Measurements from ENCODE around the gene OXLD1.
"Not testable (repeated sequence)": the region's sequence is repeated elsewhere in the genome, so short reads cannot be mapped to it uniquely, and the experiment has no call there.

Gene OXLD1

GRCh38 chr17:81635973-81636504 is 30.4 kb downstream of the OXLD1 start:
- Mint-ChIP-seq H3K27ac (peak overlapping the region; percentile 69 to 99), H3K9me3 (no peaks in the 10 kb centered on the region), H3K4me1 (peaks cover 11% of the 10 kb centered on the region), H3K27me3 (no peaks in the 10 kb centered on the region), H3K4me3 (peak overlapping the region; percentile 87 to 88)
- DNase-seq (no peak), ATAC-seq (peak; percentile 4)

- no peak for DNase-seq
- Mint-ChIP-seq H3K4me3 (peak overlapping the region; percentile 87 to 88), H3K9me3 (no peaks in the 10 kb centered on the region), H3K27me3 (no peaks in the 10 kb centered on the region), H3K27ac (peak overlapping the region in 1 of 2 donors; percentile 40), H3K4me1 (peaks cover 11% of the 10 kb centered on the region)
- ATAC-seq = no peak
Measured at GRCh38 chr17:81635431-81635830, 31.0 kb downstream of the OXLD1 start.

GRCh38 chr17:81631482-81631881 is 34.9 kb downstream of the OXLD1 start:
- no peak for ATAC-seq
- DNase-seq = no peak
- no peak overlapping the region for H3K4me3 Mint-ChIP-seq
- H3K4me1 Mint-ChIP-seq = peaks cover 12% of the 10 kb centered on the region
- no peaks in the 10 kb centered on the region for H3K27me3 Mint-ChIP-seq
- no peaks in the 10 kb centered on the region for H3K9me3 Mint-ChIP-seq
- H3K27ac Mint-ChIP-seq = no peak overlapping the region

GRCh38 chr17:81630274-81630673 is 36.1 kb downstream of the OXLD1 start:
- Mint-ChIP-seq H3K27me3 (no peaks in the 10 kb centered on the region), H3K9me3 (no peaks in the 10 kb centered on the region), H3K4me3 (no peak overlapping the region), H3K4me1 (peaks cover 7% of the 10 kb centered on the region), H3K27ac (no peak overlapping the region)
- DNase-seq (no peak), ATAC-seq (no peak)

GRCh38 chr17:81621494-81622130 is 44.8 kb downstream of the OXLD1 start:
- Mint-ChIP-seq H3K27me3 (no peaks in the 10 kb centered on the region), H3K27ac (no peak overlapping the region), H3K4me3 (no peak overlapping the region), H3K9me3 (no peaks in the 10 kb centered on the region), H3K4me1 (peaks cover 10% of the 10 kb centered on the region)
- no peak for ATAC-seq
- DNase-seq = no peak

DNA sequence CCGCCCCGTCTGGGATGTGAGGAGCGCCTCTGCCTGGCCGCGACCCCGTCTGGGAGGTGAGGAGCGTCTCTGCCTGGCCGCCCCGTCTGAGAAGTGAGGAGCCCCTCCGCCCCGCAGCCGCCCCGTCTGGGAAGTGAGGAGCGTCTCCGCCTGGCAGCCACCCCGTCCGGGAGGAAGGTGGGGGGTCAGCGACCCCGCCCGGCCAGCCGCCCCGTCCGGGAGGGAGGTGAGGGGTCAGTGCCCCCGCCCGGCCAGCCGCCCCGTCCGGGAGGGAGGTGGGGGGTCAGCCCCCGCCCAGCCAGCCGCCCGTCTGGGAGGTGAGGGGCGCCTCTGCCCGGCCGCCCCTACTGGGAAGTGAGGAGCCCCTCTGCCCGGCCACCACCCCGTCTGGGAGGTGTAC is 48.1 kb downstream of the OXLD1 start:
- not testable (repeated sequence) for H3K27ac Mint-ChIP-seq, ATAC-seq, DNase-seq, H3K27me3 Mint-ChIP-seq, H3K9me3 Mint-ChIP-seq, H3K4me3 Mint-ChIP-seq
- peaks cover 33% of the 10 kb centered on the region for H3K4me1 Mint-ChIP-seq

GRCh38 chr17:81616877-81617276 is 49.5 kb downstream of the OXLD1 start:
- DNase-seq (no peak), ATAC-seq (no peak)
- Mint-ChIP-seq H3K27me3 (no peaks in the 10 kb centered on the region), H3K4me1 (peaks cover 36% of the 10 kb centered on the region), H3K27ac (no peak overlapping the region), H3K4me3 (no peak overlapping the region), H3K9me3 (no peaks in the 10 kb centered on the region)

GRCh38 chr17:81615401-81615930 is 50.9 kb downstream of the OXLD1 start:
- no peaks in the 10 kb centered on the region for H3K27me3 Mint-ChIP-seq
- ATAC-seq (no peak), DNase-seq (no peak)
- H3K27ac Mint-ChIP-seq = peak overlapping the region in 1 of 2 donors; percentile 93
- H3K4me3 Mint-ChIP-seq = no peak overlapping the region
- no peaks in the 10 kb centered on the region for H3K9me3 Mint-ChIP-seq
- H3K4me1 Mint-ChIP-seq = peaks cover 36% of the 10 kb centered on the region

Data from stimulated activated naive CD8-positive, alpha-beta T cell treated with anti-CD3 and anti-CD28 coated beads, Interleukin-15, amount 100 ng/mL, for 72 hours (primary cell).